A549 (cell line): ENCODE data around the gene DNASE1L2. TPM values are rescaled to one million over a fixed set of nuclear protein-coding genes. Genes with fewer than 3 reads are reported as not detected.

Experiments
- ATAC-seq, 2 experiments: fragments of 200-7000 bp in 1 of 2; fragments of >200 bp in 1 of 2; cut with Nextera tagmentation in 1 of 2; cut with Tn5 transposase in 1 of 2; 3 replicates each; pipeline versions ENCODE4 v1.8.0 to v1.9.1; 2018 to 2020; ENCODE audit warnings: mild to moderate bottlenecking in 1 of 2, moderate library complexity in 1 of 2
- CTCF ChIA-PET: fragments of 300-600 bp; sonication (Branson Sonifier 250); formaldehyde crosslinking; extraction: SDS; loops from one replicate; lab custom pipeline; 2021; ENCODE audit warnings: antibody characterized with exemption, inconsistent platforms; lab: Yijun Ruan, JAX
- POLR2A ChIA-PET: fragments of 350-600 bp; formaldehyde crosslinking; extraction: SDS; loops from one replicate; lab custom pipeline; 2021; ENCODE audit warnings: antibody characterized with exemption, inconsistent platforms; lab: Yijun Ruan, JAX
- DNase-seq, 2 experiments: peaks; one replicate each; pipeline versions ENCODE4 v3.0.0 to v3.0.0-alpha.2; 2011 to 2016; ENCODE audit warnings: low read depth in 1 of 2, low spot score in 1 of 2
- FAIRE-seq: peaks from 2 replicates; lab custom pipeline; 2011; peaks lifted over from hg19 to GRCh38; lab: Jason Lieb, UNC
- H3K27ac ChIP-seq, 2 experiments: fragments of >200 bp; sonication (Bioruptor Twin); formaldehyde crosslinking; 3 replicates each; pipeline ENCODE4 v1.5.1; 2016 to 2017
- H3K4me1 ChIP-seq: fragments of >200 bp; sonication (Bioruptor Twin); formaldehyde crosslinking; 3 replicates; pipeline ENCODE4 v1.6.1; 2016
- H3K4me2 ChIP-seq: fragments of >200 bp; sonication (Bioruptor Twin); formaldehyde crosslinking; 3 replicates; pipeline ENCODE4 v1.6.1; 2016
- H3K4me3 ChIP-seq: fragments of >200 bp; sonication (Bioruptor Twin); formaldehyde crosslinking; 3 replicates; pipeline ENCODE4 v1.5.1; 2016
- H3K9me3 ChIP-seq: fragments of >200 bp; sonication (Bioruptor Twin); formaldehyde crosslinking; 3 replicates; pipeline ENCODE4 v1.6.1; 2016
- BHLHE40 ChIP-seq: IDR thresholded peaks from 2 replicates; pipeline ENCODE4 v1.6.1; 2012; ENCODE audit warnings: low read depth, low read length, inconsistent platforms
- CBX2 ChIP-seq: fragments of 200-600 bp; sonication (generic); IDR thresholded peaks from 2 replicates; pipeline ENCODE4 v1.6.1; 2016; ENCODE audit warnings: low read depth, mild to moderate bottlenecking, borderline replicate concordance
- FOXS1 ChIP-seq: fragments of 250-450 bp; sonication (Bioruptor Pico); IDR thresholded peaks from 2 replicates; pipeline ENCODE4 v1.5.0; 2020; ENCODE audit warnings: mild to moderate bottlenecking, moderate library complexity
- HDAC2 ChIP-seq: fragments of 200-600 bp; sonication (generic); IDR thresholded peaks from 2 replicates; pipeline ENCODE4 v1.6.1; 2016
- HOXB5 ChIP-seq: fragments of 250-450 bp; sonication (Bioruptor Pico); IDR thresholded peaks from 2 replicates; pipeline ENCODE4 v1.5.0; 2020; ENCODE audit warnings: mild to moderate bottlenecking, moderate library complexity
- JUN ChIP-seq, 2 experiments: fragments of >200 bp; sonication (Bioruptor Twin); formaldehyde crosslinking; IDR thresholded peaks; 2 replicates in 1 of 2; 3 replicates in 1 of 2; pipeline ENCODE4 v1.6.1; 2016 to 2017
- KDM1A ChIP-seq: fragments of 200-600 bp; sonication (generic); IDR thresholded peaks from 2 replicates; pipeline ENCODE4 v1.6.1; 2016; ENCODE audit warnings: low read depth, mild to moderate bottlenecking
- KDM5A ChIP-seq: fragments of 200-600 bp; sonication (generic); IDR thresholded peaks from 2 replicates; pipeline ENCODE4 v1.6.1; 2016; ENCODE audit warnings: antibody characterized with exemption, mild to moderate bottlenecking
- NPAS2 ChIP-seq: fragments of 250-450 bp; sonication (Bioruptor Pico); IDR thresholded peaks from 2 replicates; pipeline ENCODE4 v1.8.0; 2022; ENCODE audit warnings: mild to moderate bottlenecking, moderate library complexity, borderline replicate concordance
- NR3C1 ChIP-seq: fragments of >200 bp; sonication (Bioruptor Twin); formaldehyde crosslinking; IDR thresholded peaks from 3 replicates; pipeline ENCODE4 v1.6.1; 2017
- POLR2AphosphoS2 ChIP-seq: conservative IDR thresholded peaks from 2 replicates; pipeline ENCODE4 v1.6.1; 2012; ENCODE audit warnings: low read length, improper control_type of control experiment, inconsistent platforms
- RAD21 ChIP-seq, 2 experiments: fragments of >200 bp in 1 of 2; sonication (Bioruptor Twin) in 1 of 2; formaldehyde crosslinking in 1 of 2; IDR thresholded peaks in 1 of 2; conservative IDR thresholded peaks in 1 of 2; 2 replicates in 1 of 2; 3 replicates in 1 of 2; pipeline ENCODE4 v1.6.1; 2012 to 2018; ENCODE audit warnings: inconsistent platforms in 1 of 2
- TFCP2L1 ChIP-seq: fragments of 250-450 bp; sonication (Bioruptor Pico); IDR thresholded peaks from 2 replicates; pipeline ENCODE4 v1.5.0; 2021; ENCODE audit warnings: mild to moderate bottlenecking
- ZC3H11A ChIP-seq: fragments of 450-650 bp; IDR thresholded peaks from 2 replicates; pipeline ENCODE4 v1.6.1; 2014; ENCODE audit warnings: antibody characterized with exemption, mild to moderate bottlenecking
- WGBS: methylation state at CpG from one replicate; pipeline ENCODE4 v1.1.6; 2017; ENCODE audit errors: missing lambda C conversion rate; 5-methylcytosine and 5-hydroxymethylcytosine counted together
- polyA plus RNA-seq, 4 experiments: library from polyadenylated mRNA; depleted of rRNA in 3 of 4; stranded (reverse); fragments of >200 nt; fragmentation: RNase III in 1 of 4; extraction: RNeasy Plus Mini Kit Qiagen cat#74134 plus additional on column Dnase treatment in 1 of 4; gene quantifications; 2 replicates in 3 of 4; 3 replicates in 1 of 4; pipeline ENCODE4 v1.2.3, GENCODE V29; 2011 to 2017
- TF ChIP-seq, protein P1 (sequence below): IDR thresholded peaks from 2 replicates; pipeline ENCODE4 v1.6.1; 2012; ENCODE audit warnings: low read depth, borderline replicate concordance
- TF ChIP-seq, protein P2 (sequence below): fragments of 200-600 bp; sonication (generic); IDR thresholded peaks from 2 replicates; pipeline ENCODE4 v1.6.1; 2016; ENCODE audit warnings: antibody characterized with exemption, mild to moderate bottlenecking, moderate library complexity
- TF ChIP-seq, protein P3 (sequence below): fragments of >200 bp; sonication (Bioruptor Twin); formaldehyde crosslinking; IDR thresholded peaks from 3 replicates; pipeline ENCODE4 v1.5.1; 2016

DNASE1L2 gene
- polyA plus RNA-seq, 2 of the 4 experiments (the other 2 are of a cell fraction): 0.36 to 1.2 TPM

DNA sequence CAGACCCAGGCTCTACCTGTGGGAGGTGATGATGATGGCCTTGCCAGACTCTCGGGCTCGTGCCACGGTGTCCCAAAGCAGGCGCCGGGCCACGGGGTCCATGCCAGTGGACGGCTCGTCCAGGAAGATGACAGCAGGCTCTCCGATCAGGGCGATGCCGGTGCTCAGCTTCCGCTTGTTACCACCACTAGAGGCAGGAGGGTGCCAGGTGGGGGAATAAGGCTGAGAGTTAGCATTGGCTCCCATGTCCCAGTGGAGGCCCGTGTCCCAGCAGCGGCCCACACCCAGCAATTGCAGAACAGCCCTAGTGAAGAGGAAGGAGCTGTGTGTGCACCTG is 42.0 kb downstream of the DNASE1L2 start:
- Histone ChIP-seq H3K4me3 (no peak overlapping the region), H3K4me2 (no peak overlapping the region), H3K4me1 (no peaks in the 10 kb centered on the region), H3K9me3 (no peaks in the 10 kb centered on the region), H3K27ac (no peak overlapping the region)
- DNase-seq (peak in 1 of 2 experiments; percentile 33), ATAC-seq (peak; percentile 36 to 72; a peak in 3 of 6 replicates), FAIRE-seq (no peak)
- TF ChIP-seq RAD21 (conservative IDR thresholded peaks at IDR 0.05 in 1 of 2, IDR thresholded peaks at IDR 0.05 in 1 of 2) (0 out of 5 replicates have a peak, but pooled peaks of 1 of the 2 experiments have one; percentile 4), ZC3H11A (no peak), FOXS1 (no peak), TFCP2L1 (no peak), JUN (IDR thresholded peaks at IDR 0.05) (no peak)
- CTCF ChIA-PET: interaction anchor here (1.5 to 1.6 kb wide), 2 partner anchors 8 to 18 kb away, joined by 4 to 5 read pairs; no protein-coding TSS in a partner anchor
- 92% methylated on average over 11 of the region's 14 CpGs for WGBS
- POLR2A ChIA-PET: no interaction called here

DNA sequence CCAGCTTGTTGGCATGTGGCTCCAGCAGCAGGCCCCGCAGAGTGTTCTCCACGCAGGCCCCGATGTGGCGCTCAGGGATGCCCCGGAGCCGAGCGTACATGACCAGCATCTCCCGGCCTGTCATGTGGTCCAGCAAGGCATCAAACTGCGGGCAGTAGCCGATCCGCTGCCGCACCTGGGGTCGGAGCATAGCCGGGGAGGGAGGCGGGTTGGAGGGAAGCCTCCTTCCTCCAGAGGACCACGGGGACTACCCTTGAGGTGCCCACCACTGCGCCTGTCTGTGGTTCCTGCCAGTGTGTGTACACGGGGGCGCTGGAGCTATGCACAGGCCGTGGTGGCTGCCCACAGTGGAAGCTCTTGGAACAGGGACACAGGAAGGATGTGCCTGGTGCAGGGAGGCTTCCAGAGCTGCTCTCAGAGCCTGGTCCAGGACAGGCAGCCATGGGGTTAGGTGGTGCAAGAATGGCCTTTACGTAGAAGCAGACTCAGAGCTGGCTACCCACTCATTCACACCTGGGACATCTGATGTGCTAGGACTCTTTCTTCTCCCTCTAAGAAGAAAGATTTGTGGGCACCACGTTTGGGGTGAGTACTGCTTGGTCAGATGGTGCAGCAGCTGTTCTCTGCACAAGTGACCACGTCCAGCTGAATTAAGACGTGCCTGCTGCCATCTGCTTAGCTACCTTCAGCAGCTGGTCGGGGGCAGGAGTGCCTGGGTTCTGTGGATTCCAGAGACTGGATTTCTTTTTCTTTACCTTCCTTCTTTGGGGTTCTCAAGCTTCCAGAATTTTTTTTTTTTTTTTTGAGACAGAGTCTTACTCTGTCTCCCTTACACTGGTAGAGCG is 42.9 kb downstream of the DNASE1L2 start:
- no peak overlapping the region for H3K27ac ChIP-seq
- no peak for ATAC-seq
- H3K4me3 ChIP-seq: no peak overlapping the region
- POLR2A ChIA-PET: no interaction called here
- TF ChIP-seq, protein P1, sequence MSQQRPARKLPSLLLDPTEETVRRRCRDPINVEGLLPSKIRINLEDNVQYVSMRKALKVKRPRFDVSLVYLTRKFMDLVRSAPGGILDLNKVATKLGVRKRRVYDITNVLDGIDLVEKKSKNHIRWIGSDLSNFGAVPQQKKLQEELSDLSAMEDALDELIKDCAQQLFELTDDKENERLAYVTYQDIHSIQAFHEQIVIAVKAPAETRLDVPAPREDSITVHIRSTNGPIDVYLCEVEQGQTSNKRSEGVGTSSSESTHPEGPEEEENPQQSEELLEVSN: no peak
- TF ChIP-seq BHLHE40 (no peak), HDAC2 (no peak), NPAS2 (CRISPR knock-in tag) (no peak), FOXS1 (no peak), CBX2 (no peak), HOXB5 (no peak), POLR2AphosphoS2 (no peak), KDM1A (no peak), KDM5A (no peak), NR3C1 (no peak)
- TF ChIP-seq, protein P2, sequence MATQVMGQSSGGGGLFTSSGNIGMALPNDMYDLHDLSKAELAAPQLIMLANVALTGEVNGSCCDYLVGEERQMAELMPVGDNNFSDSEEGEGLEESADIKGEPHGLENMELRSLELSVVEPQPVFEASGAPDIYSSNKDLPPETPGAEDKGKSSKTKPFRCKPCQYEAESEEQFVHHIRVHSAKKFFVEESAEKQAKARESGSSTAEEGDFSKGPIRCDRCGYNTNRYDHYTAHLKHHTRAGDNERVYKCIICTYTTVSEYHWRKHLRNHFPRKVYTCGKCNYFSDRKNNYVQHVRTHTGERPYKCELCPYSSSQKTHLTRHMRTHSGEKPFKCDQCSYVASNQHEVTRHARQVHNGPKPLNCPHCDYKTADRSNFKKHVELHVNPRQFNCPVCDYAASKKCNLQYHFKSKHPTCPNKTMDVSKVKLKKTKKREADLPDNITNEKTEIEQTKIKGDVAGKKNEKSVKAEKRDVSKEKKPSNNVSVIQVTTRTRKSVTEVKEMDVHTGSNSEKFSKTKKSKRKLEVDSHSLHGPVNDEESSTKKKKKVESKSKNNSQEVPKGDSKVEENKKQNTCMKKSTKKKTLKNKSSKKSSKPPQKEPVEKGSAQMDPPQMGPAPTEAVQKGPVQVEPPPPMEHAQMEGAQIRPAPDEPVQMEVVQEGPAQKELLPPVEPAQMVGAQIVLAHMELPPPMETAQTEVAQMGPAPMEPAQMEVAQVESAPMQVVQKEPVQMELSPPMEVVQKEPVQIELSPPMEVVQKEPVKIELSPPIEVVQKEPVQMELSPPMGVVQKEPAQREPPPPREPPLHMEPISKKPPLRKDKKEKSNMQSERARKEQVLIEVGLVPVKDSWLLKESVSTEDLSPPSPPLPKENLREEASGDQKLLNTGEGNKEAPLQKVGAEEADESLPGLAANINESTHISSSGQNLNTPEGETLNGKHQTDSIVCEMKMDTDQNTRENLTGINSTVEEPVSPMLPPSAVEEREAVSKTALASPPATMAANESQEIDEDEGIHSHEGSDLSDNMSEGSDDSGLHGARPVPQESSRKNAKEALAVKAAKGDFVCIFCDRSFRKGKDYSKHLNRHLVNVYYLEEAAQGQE: no peak
- TF ChIP-seq, protein P3, sequence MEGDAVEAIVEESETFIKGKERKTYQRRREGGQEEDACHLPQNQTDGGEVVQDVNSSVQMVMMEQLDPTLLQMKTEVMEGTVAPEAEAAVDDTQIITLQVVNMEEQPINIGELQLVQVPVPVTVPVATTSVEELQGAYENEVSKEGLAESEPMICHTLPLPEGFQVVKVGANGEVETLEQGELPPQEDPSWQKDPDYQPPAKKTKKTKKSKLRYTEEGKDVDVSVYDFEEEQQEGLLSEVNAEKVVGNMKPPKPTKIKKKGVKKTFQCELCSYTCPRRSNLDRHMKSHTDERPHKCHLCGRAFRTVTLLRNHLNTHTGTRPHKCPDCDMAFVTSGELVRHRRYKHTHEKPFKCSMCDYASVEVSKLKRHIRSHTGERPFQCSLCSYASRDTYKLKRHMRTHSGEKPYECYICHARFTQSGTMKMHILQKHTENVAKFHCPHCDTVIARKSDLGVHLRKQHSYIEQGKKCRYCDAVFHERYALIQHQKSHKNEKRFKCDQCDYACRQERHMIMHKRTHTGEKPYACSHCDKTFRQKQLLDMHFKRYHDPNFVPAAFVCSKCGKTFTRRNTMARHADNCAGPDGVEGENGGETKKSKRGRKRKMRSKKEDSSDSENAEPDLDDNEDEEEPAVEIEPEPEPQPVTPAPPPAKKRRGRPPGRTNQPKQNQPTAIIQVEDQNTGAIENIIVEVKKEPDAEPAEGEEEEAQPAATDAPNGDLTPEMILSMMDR: no peak
- 84% methylated on average over 25 of the region's 26 CpGs for WGBS
- H3K9me3 ChIP-seq: no peaks in the 10 kb centered on the region
- FAIRE-seq: no peak
- H3K4me1 ChIP-seq: no peaks in the 10 kb centered on the region
- H3K4me2 ChIP-seq: no peak overlapping the region
- CTCF ChIA-PET: interaction anchor here (0.6 to 1.6 kb wide), 5 partner anchors 9 to 391 kb away, joined by 3 to 5 read pairs (median 4); no protein-coding TSS in a partner anchor
- no peak for DNase-seq
